ENCODE data around the gene DMTF1.

DNA sequence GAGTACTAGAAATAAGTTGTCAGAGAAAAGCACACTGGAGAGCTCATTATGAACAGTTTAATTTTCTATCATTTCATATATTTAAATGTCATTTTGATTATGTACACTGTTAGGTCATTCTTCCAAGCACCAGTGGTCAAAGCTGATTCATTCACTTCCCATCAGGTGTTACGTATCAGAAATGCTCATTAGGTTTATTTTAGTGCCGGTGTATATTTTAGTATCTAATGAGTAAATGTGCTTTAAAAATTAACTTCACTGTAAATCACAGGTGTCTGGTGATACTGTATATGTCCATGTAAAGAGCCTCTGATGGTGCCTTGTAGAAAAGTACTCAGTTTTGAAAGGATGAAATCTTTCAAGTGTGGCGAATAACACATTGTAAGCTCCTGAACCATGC, 3.5 kb downstream of the DMTF1 start:
- TF ChIP-seq, protein P1, sequence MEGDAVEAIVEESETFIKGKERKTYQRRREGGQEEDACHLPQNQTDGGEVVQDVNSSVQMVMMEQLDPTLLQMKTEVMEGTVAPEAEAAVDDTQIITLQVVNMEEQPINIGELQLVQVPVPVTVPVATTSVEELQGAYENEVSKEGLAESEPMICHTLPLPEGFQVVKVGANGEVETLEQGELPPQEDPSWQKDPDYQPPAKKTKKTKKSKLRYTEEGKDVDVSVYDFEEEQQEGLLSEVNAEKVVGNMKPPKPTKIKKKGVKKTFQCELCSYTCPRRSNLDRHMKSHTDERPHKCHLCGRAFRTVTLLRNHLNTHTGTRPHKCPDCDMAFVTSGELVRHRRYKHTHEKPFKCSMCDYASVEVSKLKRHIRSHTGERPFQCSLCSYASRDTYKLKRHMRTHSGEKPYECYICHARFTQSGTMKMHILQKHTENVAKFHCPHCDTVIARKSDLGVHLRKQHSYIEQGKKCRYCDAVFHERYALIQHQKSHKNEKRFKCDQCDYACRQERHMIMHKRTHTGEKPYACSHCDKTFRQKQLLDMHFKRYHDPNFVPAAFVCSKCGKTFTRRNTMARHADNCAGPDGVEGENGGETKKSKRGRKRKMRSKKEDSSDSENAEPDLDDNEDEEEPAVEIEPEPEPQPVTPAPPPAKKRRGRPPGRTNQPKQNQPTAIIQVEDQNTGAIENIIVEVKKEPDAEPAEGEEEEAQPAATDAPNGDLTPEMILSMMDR (conservative IDR thresholded peaks at IDR 0.05 in 1 of 2, IDR thresholded peaks at IDR 0.05 in 1 of 2; ENCODE audit: low read depth in 1 of 2, low read length in 2 of 2), result no peak
- no peak for TF ChIP-seq EZH2 (IDR thresholded peaks at IDR 0.05; ENCODE audit: low read length, missing control alignments)

Measured in fibroblast of lung (primary cell).